Heart left ventricle (tissue), 13 donors: Measurements from ENCODE around the gene ALDOC.

Experiments used
- CTCF ChIP-seq, 12 donors: fragments of 200-600 bp; sonication (generic) in 4 of 12; IDR thresholded peaks; one replicate each; pipeline versions ENCODE4 v1.5.0 to v1.8.0; 2018 to 2022; ENCODE audit warnings: antibody characterized with exemption in 12 of 12, mild to moderate bottlenecking in 5 of 12
- POLR2A ChIP-seq, 2 donors: fragments of 450-650 bp; IDR thresholded peaks; one replicate each; pipeline ENCODE4 v1.6.1; 2017; ENCODE audit warnings: antibody characterized with exemption in 2 of 2, mild to moderate bottlenecking in 2 of 2, moderate library complexity in 2 of 2
- donor health status: ischemic (EF 13 %, LVEDD 7.1; RV severe dilation, severe dysfunction).
- donor health status: DM: no; HTN: yes; CAD: no.
- donor health status: DM: no; HTN: no; CAD: no.
- donor health status: ischemic (EF 25% LVEDD 6.9; RV normal size, moderate dysfunction).
- donor health status: ischemic (EF 25% LVEDD 5.7; RV mildly dilated, moderate dysfunction).
- donor health status: ischemic (EF 35%, LVEDD 5.7; RV mildly dilated, moderate dysfunction).
- donor health status: nonischemic (EF 11% LVEDD 7.7; RV severe dilation, severe dysfunction).
- donor health status: DM: yes; HTN: yes; CAD: no.
- donor health status: PGD.
- donor health status: ischemic (EF 29% LVEDD 5.4; RV normal size, mild dysfunction).
- donor health status: nonischemic (EF 23%, LVEDD 6.1; RV moderate dilation, normal function).

- TF ChIP-seq POLR2A (IDR thresholded peaks at IDR 0.05): no peak
- TF ChIP-seq CTCF (IDR thresholded peaks at IDR 0.05): no peak
Observed at GRCh38 chr17:28597606-28598383, 21.1 kb upstream of the ALDOC start.
